Kidney glomerular epithelial cell (primary cell): ENCODE data around the gene CCNI.
A peak's percentile ranks its signal among the peaks of the same experiment; 100 is the strongest.
"Not testable (repeated sequence)": the region's sequence is repeated elsewhere in the genome, so short reads cannot be mapped to it uniquely, and the experiment has no call there.

Experiments
- DNase-seq: peaks from one replicate; lab custom pipeline; 2025; lab: John Stamatoyannopoulos, UW

Gene CCNI

DNA sequence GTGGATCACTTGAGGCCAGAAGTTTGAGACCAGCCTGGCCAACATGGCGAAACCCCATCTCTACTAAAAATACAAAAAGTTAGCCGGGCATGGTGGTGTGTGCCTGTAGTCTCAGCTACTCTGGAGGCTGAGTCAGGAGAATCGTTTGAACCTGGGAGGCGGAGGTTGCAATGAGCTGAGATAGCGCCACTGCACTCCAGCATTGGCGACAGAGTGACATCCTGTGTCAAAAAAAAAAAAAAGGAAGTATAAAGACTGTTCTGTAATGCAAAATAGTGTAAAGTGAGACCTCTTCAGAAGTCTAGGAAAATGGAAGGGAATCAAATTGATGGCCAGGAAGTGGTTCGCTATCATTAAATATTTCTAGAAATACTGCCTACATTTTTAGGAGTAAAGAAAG lies 5.0 kb upstream of the CCNI start:
- DNase-seq, result not testable (repeated sequence)

DNA sequence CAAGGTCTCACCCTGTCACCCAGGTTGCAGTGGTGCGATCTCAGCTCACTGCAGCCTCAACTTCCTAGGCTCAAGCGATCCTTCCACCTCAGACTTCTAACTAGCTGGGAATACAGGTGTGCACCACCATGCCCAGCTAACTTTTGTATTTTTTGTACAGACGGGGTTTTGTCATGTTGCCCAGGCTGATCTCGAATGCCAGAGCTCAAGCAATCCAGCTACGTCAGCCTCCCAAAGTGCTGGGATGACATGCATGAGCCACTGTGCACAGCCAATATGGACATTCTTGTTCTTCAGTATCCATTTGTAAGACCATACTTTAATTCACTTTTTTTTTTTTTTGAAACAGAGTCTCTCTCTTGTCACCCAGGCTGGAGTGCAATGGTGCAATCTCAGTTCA lies 3.5 kb upstream of the CCNI start:
- no peak for DNase-seq

DNA sequence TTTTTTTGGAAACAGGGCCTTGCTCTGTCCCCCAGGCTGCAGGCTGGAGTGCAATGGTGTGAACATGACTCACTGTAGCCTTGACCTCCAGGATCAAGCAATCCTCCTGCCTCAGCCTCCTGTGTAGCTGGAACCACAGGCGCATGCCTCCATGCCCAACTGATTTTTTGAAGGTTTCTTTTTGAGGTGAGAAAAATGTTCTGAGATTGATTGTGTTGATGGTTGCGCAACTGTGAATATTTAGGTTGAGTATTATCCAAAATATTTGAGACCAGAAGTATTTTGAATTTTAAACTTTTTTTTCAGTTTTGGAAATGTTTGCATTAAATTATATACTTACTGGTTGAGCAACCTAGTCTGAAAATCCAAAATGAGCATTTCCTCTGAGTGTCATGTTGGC lies 2.6 kb upstream of the CCNI start:
- DNase-seq, result no peak

DNA sequence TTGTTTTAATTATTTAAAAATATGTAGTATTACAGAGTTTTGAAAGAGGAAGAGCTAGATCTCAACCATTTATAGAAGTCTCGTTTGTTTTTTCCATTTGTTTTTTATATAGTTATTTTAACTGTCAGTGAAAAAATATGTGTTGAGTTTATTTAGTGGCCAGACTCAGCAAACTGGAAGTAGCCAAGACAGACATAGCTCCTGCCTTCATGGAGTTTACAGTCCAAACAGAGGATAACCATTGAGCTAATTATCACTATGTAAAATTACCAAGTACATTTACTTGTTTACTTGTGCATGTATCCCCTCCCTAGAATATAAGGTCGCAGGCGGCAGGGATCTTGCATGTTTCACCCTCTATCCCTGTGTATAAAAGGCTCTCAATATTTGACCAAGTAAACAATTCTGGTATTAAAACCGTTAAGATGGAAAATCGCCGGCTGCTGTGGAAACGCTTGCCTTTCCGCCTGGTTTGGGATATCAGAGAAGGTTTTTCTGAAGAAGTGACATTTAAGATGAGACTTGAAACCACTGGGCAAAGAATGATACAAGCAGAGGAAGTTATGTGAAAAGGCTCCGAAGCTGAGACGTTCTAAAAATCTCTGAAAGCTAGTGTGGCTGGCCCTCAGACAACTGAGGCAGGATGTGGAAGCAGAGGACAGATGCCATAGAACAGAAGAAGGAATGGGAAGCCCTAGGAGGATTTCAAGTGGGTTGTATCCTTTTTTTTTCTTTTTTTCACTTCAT lies 1.3 kb upstream of the CCNI start:
- no peak for DNase-seq

DNA sequence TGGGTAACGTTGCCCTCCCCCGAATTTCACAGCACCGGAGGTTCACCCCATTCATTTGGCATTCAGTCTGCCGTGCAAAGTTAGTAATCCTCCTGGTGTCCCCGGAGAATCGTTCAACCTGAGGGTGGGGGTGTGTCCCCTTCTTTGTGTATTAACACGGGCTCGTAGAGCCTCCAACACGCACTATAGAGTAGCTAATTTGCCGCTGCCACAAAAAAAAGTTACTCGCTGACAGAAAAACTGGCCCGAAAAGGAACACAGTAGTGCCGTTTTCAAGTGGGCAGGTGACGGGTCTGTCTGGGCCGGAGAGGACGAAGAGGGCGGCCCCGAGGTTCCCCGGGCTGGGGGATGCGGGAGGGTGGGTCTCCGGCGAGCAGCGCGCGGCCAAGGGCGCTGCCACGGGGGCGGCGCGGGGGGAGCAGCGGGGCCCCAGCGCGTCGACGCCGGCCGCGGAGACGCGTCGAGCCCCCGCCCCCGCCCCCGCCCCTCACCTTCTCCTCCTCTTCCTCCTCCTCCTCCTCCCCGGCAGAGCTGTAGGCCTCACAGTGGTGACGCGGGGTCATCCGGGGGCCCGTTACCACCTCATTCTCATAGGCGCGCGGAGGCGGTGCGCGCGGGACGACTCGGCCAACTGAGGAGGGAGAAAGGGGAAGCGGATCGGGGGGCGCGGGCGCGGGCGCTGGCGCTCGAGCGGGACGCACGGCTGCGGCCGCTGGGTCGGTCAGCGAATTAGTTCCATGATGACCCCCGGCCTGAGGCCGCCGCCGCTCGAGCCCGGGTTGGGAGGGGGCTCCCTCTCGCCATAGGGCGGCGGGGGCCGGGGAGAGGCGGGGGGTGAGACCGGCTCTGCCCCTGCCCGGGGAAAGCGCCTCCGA lies 571 bp downstream of the CCNI start:
- DNase-seq, result peak; percentile 33

DNA sequence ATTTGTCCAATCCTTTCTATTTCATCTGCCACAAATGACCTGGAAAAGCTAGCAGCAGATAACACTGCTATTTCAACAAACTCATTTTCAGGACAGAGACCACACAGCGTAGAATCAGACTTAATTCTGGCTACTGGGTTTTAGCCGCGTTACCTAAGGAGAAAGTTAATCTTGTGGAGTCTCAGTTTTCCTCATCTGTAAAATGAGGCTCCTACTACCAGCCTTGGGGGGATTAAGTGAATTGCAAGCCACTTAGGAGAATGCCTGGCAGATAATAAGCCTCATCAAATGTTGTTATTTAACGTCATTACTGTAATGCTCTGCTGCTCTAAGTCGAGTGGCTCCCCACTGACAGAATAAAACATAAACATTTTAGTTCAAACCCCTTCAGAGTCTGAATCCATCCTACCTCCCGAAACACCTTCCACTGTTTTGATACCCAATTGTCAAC lies 1.4 kb downstream of the CCNI start:
- no peak for DNase-seq

DNA sequence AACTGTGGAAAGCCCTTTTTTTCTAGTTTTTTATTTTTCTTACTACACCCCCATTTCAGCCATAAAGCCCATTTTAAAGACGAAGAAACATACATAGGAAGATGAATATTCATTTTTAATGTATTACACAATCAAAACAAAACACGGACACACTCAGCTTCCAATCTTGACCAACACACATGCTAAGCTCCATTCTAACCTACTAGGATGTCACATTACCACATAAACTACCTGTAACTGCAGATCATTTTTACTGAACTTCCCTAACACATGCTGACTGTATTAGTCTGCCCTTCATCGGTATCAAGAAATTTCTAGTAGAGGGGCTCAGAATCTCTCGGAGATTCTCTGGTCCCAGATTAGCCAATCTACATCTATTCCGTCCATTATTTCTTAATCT lies 1.8 kb downstream of the CCNI start:
- DNase-seq, result no peak

DNA sequence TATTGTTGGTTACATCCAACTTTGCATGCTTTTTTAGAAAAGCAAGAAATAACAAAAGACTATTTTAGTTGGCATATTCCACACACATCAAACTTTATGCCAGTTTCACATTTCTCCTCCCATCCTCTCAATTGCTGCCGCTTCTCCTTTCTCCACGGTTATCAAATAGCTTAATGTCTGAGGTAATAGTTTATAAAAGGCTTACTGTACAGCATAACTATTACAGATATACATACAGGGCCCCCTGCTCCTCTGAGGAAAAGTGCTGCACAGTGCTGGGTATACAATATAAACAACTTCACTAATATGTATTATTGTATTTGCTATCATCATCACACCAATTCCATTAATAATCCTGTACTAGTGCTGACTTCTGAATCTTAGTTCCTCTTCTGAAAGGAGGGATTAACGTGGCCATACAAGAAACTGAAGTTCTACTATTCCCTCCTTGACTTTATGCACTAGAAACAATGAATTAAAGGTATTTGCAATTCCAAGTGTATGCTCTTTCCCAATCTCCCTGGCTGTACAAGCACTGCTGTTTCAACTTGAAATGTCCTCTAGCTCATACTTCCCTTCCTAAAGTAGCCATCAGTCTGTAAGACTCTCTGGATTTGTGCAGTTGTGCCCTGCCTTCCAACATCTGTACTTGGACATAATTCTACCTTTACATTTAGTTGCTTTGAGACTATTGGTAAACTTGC lies 2.5 kb downstream of the CCNI start:
- peak; percentile 10 for DNase-seq

DNA sequence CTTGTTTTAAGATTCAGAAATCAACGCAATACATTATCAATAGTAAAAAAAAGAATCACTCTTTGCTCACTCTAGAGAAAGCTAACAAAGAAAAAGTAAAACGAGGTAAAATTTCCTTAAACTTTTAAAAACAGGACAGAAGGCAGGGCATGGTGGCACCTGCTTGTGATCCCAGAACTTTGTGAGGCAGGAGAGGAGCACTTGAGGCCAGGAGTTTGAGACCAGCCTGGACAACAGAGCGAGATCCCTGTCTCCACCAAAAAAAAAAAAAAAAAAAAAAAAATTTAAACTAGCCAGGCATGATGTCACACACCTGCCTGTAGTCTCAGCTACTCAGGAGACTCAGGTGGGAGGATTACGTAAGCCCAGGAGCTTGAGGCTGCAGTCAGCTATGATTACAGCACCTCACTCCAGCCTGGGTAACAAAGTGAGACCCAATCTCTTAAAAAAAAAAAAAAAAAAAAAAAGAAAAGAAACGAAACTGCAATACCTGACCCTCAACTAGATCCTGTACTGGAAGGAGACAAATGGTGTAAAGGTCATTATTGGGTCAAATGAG lies 3.5 kb downstream of the CCNI start:
- DNase-seq, result no peak

DNA sequence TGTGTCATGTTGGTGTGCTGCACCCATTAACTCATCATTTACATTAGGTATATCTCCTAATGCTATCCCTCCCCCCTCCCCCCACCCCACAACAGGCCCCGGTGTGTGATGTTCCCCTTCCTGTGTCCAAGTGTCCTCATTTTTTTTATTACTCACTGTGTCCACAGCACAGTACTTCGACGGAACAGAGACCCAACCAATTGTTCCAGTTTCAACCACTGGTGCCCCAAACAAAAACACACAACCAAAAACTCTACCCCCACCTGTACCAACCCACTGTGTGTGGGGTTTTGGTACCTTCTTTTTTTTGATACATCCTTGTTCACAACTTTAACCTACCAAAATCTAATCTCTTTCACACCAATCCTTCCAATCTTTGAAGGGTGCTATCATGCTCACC lies 6.3 kb downstream of the CCNI start:
- not testable (repeated sequence) for DNase-seq

DNA sequence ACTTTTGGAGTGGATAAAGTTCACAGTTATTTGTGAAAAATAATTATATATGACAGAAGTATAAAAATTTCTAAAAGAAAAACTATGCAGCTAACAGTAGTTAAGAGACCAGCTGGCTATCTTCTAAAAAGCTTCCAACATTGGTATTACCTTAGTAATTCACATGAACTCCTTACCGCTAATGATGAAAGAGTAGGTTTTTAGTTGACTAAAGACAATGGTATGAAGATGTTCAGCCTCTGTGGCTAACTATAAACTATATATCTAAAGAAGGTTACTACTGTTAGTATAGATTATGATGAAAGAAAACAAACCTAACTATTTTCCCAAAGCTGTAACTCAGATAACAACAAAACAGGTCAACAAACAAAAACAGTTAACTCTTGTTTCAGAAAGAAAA lies 10.4 kb downstream of the CCNI start:
- DNase-seq, result no peak

DNA sequence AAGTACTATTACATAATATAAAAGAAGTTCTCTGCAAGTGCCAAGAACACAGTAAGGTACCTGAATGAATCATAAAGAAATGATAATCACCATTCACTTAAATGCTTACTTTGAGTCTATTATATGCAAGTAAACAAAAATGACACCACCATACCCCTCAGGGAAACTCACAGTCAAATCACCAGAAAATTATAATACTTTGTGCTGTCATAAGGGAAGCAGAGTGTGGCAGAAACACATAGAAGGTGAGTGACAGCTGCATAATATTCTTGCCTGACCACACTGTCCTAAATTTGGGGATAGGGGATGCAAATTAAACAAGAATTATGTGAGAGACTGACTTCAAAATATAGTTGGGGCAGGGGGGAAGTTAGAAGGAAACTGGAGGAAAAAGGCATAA lies 12.9 kb downstream of the CCNI start:
- no peak for DNase-seq

DNA sequence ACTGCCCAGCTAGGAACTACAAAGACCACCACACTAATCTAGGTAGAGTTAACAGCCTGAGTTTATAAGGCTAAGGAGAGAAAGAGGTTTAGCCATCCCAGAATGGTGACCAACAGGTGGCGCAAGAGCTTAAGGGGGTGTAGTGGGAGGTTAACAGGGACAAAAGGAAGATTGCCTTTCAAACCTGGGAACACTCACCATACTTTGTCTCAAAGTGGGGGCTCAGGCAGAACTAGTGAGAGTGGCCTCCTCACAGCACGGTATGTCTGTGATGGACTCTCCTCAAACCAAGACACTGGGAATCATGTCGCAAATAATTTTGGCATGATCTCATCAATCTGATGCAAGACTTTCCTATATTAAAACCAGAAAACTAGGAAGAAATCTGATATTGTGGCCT lies 23.4 kb downstream of the CCNI start:
- DNase-seq, result peak; percentile 17

DNA sequence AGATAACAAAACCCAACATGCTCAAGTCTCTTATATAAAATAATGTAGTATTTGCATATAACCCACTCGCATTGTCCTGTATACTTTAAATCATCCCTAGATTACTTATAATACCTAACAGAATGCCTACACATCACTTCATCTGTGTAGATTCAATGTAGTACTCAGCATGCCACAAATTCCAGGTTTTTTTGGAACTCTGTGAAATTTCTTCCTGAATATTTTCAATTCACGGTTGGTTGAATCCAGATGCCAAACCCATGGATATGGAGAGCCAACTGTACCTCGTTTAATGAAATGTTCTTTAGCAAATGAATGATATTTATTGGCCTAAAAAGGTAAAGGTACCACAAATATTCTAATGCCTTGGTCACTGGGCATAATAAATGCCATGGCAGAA lies 24.8 kb downstream of the CCNI start:
- no peak for DNase-seq

DNA sequence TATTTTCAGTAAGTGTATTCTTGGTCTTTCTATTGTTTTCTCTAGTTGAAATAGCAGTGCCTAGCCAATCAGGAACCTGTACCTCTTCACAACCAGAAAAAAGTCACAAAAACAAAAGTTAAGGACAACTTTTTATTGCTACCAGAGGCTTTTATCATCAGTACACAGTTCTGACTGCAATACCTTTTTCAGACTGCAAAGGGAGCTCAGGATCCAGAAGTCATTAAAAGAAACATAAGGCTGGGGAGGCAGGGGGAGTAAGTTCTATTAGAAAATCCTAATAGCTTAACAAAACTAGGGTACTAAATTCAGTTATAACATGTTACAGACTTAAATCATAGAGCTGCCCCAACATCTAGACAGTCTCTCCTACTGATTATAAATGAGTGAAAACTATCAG lies 28.8 kb downstream of the CCNI start:
- DNase-seq, result peak; percentile 38

DNA sequence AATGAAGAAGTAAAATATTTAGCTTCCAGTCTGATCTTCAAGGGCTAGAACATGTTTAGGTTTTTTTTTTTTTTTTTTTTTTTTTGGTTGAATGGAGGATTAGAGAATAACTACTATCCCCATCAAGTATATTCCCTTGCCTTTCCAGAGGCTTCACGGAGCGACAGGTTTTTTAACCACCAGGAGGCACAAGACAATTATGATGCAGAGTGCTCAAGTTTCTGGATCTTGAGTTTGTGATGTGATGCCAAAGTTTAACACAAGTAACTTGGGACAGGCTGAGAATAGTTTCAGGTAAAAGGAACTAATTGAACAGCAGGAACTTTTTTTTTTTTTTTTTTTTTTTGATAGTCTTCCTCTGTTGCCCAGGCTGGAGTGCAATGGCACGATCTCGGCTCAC lies 30.3 kb downstream of the CCNI start:
- peak; percentile 16 for DNase-seq

DNA sequence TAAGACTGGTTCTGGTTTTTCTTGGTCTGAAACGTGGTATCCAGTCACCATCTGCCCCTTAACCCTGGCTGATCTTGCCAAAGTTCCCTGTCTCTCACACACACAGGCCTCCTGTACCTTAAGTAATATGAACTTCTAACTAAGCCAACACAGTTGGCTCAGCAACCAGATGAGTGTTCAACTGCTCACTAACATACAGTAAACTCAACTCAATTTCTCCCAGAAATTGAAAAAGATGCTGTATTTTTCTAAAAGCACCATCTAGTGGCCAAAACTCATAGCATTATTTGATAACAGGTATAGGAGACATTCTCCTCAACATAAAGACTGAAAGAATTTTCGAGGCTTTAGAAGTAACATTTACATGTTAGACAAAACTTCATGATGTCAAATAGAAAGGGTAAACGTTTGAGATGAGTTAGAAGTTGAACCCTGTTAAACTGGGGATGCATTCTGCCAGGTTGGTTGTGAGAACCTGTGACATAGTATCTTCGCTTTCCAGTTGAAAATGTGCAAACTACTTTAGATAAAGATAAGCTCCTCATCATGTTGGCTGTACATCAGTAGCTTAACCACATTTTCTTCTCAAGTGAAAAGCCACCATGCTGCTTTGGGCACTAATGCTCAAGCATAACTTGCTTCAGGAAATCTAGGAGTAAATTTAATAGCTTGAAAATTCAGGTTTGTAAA lies 31.2 kb downstream of the CCNI start:
- DNase-seq, result peak; percentile 6

DNA sequence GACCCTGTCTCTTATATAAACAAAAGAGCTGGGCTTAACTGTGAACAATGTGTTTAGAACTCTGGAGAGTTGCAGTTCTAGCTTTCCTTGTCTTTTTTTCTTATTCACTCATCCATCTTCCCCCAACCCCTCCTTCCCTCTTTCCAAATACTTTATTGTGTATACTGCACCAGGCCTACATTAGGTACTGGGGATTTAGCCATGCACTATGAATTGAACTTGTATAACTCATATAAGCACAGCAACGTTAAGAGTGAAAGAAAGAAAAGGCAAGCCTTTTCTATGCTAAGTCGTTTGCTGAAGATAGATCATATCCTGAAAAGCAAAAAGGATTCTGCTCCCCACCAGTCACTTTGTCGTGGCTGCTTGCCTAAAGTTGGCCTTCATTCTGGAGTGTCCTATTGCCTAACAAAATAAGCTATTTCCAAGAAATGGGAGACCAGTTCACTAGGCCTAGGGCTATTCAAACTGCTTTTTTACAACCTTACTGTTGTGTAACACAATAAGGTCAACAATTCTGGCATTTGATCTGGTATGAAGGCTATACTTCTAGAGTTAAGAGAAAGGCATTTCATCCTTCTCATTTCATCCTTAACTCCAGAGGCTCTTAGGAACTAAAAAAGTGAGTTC lies 32.2 kb downstream of the CCNI start:
- DNase-seq, result no peak

DNA sequence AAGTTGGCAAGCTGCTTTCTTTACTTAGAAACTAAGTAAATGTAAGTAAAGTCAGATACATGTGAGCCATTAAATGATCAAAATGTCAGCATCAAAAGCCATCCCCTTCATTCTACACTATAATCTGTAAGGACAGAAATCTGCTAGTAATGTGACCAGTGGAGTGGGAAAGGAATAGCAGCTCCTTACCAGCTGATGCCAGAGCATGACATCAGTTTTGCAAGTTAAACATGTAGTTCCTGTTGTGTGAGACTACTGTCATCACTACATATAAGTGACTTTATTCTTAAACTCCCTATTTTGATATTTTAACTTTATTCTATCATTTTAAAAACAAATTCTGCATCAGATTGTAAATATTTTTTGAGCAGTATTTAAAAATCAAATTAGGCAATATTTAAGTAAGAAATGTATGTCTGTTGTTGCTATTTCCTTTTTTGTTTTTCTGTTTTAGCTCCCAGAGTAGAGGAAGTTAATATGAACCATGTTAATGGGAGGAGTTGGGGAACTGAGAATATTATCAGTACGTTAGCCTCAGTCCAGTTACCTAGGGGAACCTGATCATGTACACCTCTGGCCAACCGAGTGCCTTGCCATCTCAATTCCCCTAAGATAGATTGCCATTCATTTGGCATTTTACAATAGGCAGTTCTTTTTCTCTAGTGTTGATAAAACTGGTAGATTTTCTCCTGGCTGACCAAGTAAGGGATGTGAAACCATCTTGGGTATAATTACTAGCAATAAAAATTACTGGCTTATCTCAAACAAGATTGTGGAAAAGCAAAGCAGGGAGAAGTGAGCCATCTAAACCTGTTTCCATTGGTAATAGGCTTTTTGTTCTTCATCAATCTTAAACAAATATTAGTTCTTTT lies 34.7 kb downstream of the CCNI start:
- no peak for DNase-seq

DNA sequence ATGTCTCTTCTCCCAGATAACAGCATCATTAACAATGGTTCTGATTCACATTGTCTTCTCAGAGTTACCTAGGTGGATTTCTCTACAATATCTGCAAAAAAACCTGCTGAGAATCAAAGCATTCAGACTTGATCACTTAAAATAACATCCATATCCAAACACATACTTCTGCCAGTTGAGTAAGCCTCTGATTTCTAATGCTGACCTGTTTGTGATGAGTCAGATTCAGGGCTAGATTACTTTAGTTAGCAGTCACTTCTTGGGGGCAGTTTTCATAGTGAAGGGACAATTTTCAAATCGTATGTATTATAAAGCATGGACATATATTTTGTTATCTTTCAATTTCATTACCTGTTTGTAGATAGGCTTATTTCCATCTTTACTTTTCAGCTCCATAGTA lies 35.5 kb downstream of the CCNI start:
- DNase-seq, result peak; percentile 28
